GM21390 (cell line): ENCODE measurements around the gene UBQLN1.

Experiments used
- ATAC-seq: cut with Tn5 transposase; IDR thresholded peaks from one replicate; pipeline ENCODE4 v1.9.1; 2021; ENCODE audit not compliant: unreplicated experiment

The UBQLN1 gene

GRCh38 chr9:83691492-83691891 lies 16.3 kb downstream of the UBQLN1 start:
- ATAC-seq: no peak

GRCh38 chr9:83688921-83689320 lies 18.8 kb downstream of the UBQLN1 start:
- ATAC-seq: no peak

GRCh38 chr9:83681490-83681889 lies 26.3 kb downstream of the UBQLN1 start:
- ATAC-seq: no peak

GRCh38 chr9:83680233-83680632 lies 27.5 kb downstream of the UBQLN1 start:
- ATAC-seq: no peak

- ATAC-seq: no peak
These were observed 30.2 kb downstream of the UBQLN1 start for GRCh38 chr9:83677596-83677995.

- ATAC-seq: no peak
These were observed 32.3 kb downstream of the UBQLN1 start for GRCh38 chr9:83675466-83675865.

- ATAC-seq: no peak
These were observed 36.3 kb downstream of the UBQLN1 start for GRCh38 chr9:83671451-83671850.

- ATAC-seq: no peak
These were observed 37.4 kb downstream of the UBQLN1 start for GRCh38 chr9:83670381-83670780.

GRCh38 chr9:83669067-83669466 lies 38.7 kb downstream of the UBQLN1 start:
- no peak for ATAC-seq

GRCh38 chr9:83665580-83666200 lies 42.1 kb downstream of the UBQLN1 start:
- ATAC-seq: peak; percentile 95

GRCh38 chr9:83662933-83663332 lies 44.8 kb downstream of the UBQLN1 start:
- ATAC-seq: no peak

- no peak for ATAC-seq
These were observed 50.8 kb downstream of the UBQLN1 start for GRCh38 chr9:83656952-83657351.

GRCh38 chr9:83656032-83656680 lies 51.6 kb downstream of the UBQLN1 start:
- peak; percentile 40 for ATAC-seq

GRCh38 chr9:83655433-83655832 lies 52.3 kb downstream of the UBQLN1 start:
- ATAC-seq: no peak

GRCh38 chr9:83652433-83652832 lies 55.3 kb downstream of the UBQLN1 start:
- ATAC-seq: no peak

- ATAC-seq: no peak
These were observed 56.2 kb downstream of the UBQLN1 start for GRCh38 chr9:83651558-83651957.

GRCh38 chr9:83649515-83649914 lies 58.2 kb downstream of the UBQLN1 start:
- ATAC-seq: no peak

- peak; percentile 69 for ATAC-seq
These were observed 58.7 kb downstream of the UBQLN1 start for GRCh38 chr9:83649080-83649479.

GRCh38 chr9:83646500-83647239 lies 61.1 kb downstream of the UBQLN1 start:
- ATAC-seq: no peak

GRCh38 chr9:83642793-83643192 lies 65.0 kb downstream of the UBQLN1 start:
- no peak for ATAC-seq

- ATAC-seq: no peak
These were observed 68.5 kb downstream of the UBQLN1 start for GRCh38 chr9:83639266-83639665.

GRCh38 chr9:83637389-83637788 lies 70.4 kb downstream of the UBQLN1 start:
- no peak for ATAC-seq
